B cell (primary cell): ENCODE measurements around the gene AMIGO1. TPM values are rescaled to one million over a fixed set of nuclear protein-coding genes. Genes with fewer than 3 reads are reported as not detected.

ENCODE experiments used
- ATAC-seq: fragments of 200-7000 bp; cut with Tn5 transposase; one replicate; pipeline ENCODE4 v1.10.0; 2021; ENCODE audit warnings: low read depth, mild to moderate bottlenecking, moderate number of reproducible peaks, moderate library complexity
- CTCF ChIA-PET: fragments of 350-600 bp; sonication (Branson Sonifier 250); formaldehyde crosslinking; loops from one replicate; lab custom pipeline; 2021; ENCODE audit warnings: antibody characterized with exemption, inconsistent platforms; lab: Charles Lee
- POLR2A ChIA-PET: fragments of 350-600 bp; sonication (Branson Sonifier 250); formaldehyde crosslinking; loops from one replicate; lab custom pipeline; 2021; ENCODE audit warnings: antibody characterized with exemption; lab: Charles Lee
- DNase-seq: peaks from one replicate; pipeline ENCODE4 v3.0.0; 2013
- H2AFZ ChIP-seq: 2 replicates; pipeline ENCODE4 v1.6.1; 2012; ENCODE audit warnings: mild to moderate bottlenecking, low read depth, low read length; ENCODE audit not compliant: insufficient read depth, poor library complexity, severe bottlenecking
- H3K27ac ChIP-seq, 2 donors: 1 replicate in 1 of 2; 2 replicates in 1 of 2; pipeline ENCODE4 v1.5.1; 2012 to 2013; ENCODE audit warnings: low read length in 2 of 2, mild to moderate bottlenecking in 2 of 2, moderate library complexity in 1 of 2
- H3K27me3 ChIP-seq, 4 experiments: fragments of 200-600 bp in 1 of 4; sonication (generic) in 1 of 4; replicated peaks in 1 of 4; 1 replicate in 2 of 4; 2 replicates in 2 of 4; pipeline versions ENCODE4 v1.6.1 to v1.7.0; 2013 to 2016; ENCODE audit warnings: low read length in 3 of 4, mild to moderate bottlenecking in 2 of 4, mixed read lengths in 1 of 4, moderate library complexity in 1 of 4; ENCODE audit not compliant: insufficient read depth in 4 of 4, control insufficient read depth in 3 of 4; ENCODE audit errors: control extremely low read depth in 1 of 4
- H3K36me3 ChIP-seq, 2 experiments: replicated peaks in 1 of 2; 1 replicate in 1 of 2; 2 replicates in 1 of 2; pipeline versions ENCODE4 v1.6.1 to v1.7.1; 2013; ENCODE audit warnings: low read length in 1 of 2; ENCODE audit not compliant: insufficient read depth in 2 of 2, control insufficient read depth in 1 of 2; ENCODE audit errors: control extremely low read depth in 1 of 2, extremely low read depth in 1 of 2
- H3K4me1 ChIP-seq, 2 donors: fragments of 200-600 bp in 1 of 2; sonication (generic) in 1 of 2; 1 replicate in 1 of 2; 2 replicates in 1 of 2; pipeline versions ENCODE4 v1.5.1 to v1.6.1; 2013 to 2017; ENCODE audit warnings: low read length in 2 of 2; ENCODE audit not compliant: control insufficient read depth in 2 of 2, insufficient read depth in 2 of 2
- H3K4me2 ChIP-seq: replicated peaks from 2 replicates; pipeline ENCODE3; 2012; ENCODE audit warnings: mild to moderate bottlenecking, low read depth, low read length; ENCODE audit not compliant: poor library complexity, severe bottlenecking
- H3K4me3 ChIP-seq, 5 experiments: fragments of 200-600 bp in 1 of 5; sonication (generic) in 1 of 5; 1 replicate in 3 of 5; 2 replicates in 2 of 5; pipeline versions ENCODE4 v1.5.1 to v1.7.0; 2011 to 2016; ENCODE audit warnings: low read length in 4 of 5, mild to moderate bottlenecking in 4 of 5, low read depth in 2 of 5, control low read depth in 1 of 5, moderate library complexity in 1 of 5; ENCODE audit not compliant: insufficient read depth in 1 of 5; ENCODE audit errors: control extremely low read depth in 1 of 5, extremely low read depth in 1 of 5
- H3K79me2 ChIP-seq: fragments of 200-600 bp; sonication (generic); one replicate; pipeline ENCODE4 v1.6.0; 2016; ENCODE audit warnings: low read length; ENCODE audit not compliant: control insufficient read depth, insufficient read depth
- H3K9ac ChIP-seq: fragments of 200-600 bp; sonication (generic); 2 replicates; pipeline ENCODE4 v1.6.1; 2017; ENCODE audit warnings: mild to moderate bottlenecking, low read length, moderate library complexity
- H3K9me3 ChIP-seq, 3 donors: one replicate each; pipeline versions ENCODE4 v1.6.1 to v1.7.1; 2013; ENCODE audit warnings: low read length in 2 of 3; ENCODE audit not compliant: control insufficient read depth in 2 of 3, insufficient read depth in 1 of 3; ENCODE audit errors: control extremely low read depth in 1 of 3
- H4K20me1 ChIP-seq: 2 replicates; pipeline ENCODE4 v1.6.0; 2012; ENCODE audit warnings: mild to moderate bottlenecking, low read length; ENCODE audit not compliant: insufficient read depth, control insufficient read depth, poor library complexity, severe bottlenecking
- H3K27ac Mint-ChIP-seq: one replicate; pipeline ENCODE4 v1.8.0; 2021; ENCODE audit warnings: mixed read lengths
- H3K27me3 Mint-ChIP-seq: one replicate; pipeline ENCODE4 v1.8.0; 2021; ENCODE audit warnings: mixed read lengths
- H3K4me1 Mint-ChIP-seq: one replicate; pipeline ENCODE4 v1.8.0; 2021; ENCODE audit warnings: mixed read lengths
- H3K4me3 Mint-ChIP-seq: one replicate; pipeline ENCODE4 v1.8.0; 2021; ENCODE audit warnings: mixed read lengths
- H3K9me3 Mint-ChIP-seq: one replicate; pipeline ENCODE4 v1.8.0; 2022; ENCODE audit warnings: mixed read lengths; ENCODE audit not compliant: insufficient read depth
- EZH2 ChIP-seq: IDR thresholded peaks from 2 replicates; pipeline ENCODE4 v1.6.1; 2012; ENCODE audit warnings: borderline replicate concordance, low read depth, mild to moderate bottlenecking, moderate library complexity, low read length; ENCODE audit not compliant: insufficient read depth, poor library complexity, severe bottlenecking
- WGBS: methylation state at CpG from one replicate; pipeline ENCODE4 v1.1.5; 2013; ENCODE audit warnings: missing lambda C conversion rate; ENCODE audit not compliant: insufficient coverage; 5-methylcytosine and 5-hydroxymethylcytosine counted together
- intact Hi-C: fragments of 100-400 bp; cut with micrococcal nuclease; formaldehyde crosslinking; loops from one replicate; pipeline ENCODE4 v1.10.0; 2022
- polyA plus RNA-seq: library from polyadenylated mRNA; depleted of rRNA; stranded (reverse); fragments of >200 nt; gene quantifications from 2 replicates; pipeline ENCODE4 v1.2.3, GENCODE V29; 2012
- total RNA-seq, 2 donors: library from RNA; stranded (reverse); fragments of 120-200 nt in 1 of 2; gene quantifications; 1 replicate in 1 of 2; 2 replicates in 1 of 2; pipeline versions ENCODE4 v1.2.3 to v1.2.4, GENCODE V29; 2013 to 2022
- TF ChIP-seq, protein P1 (sequence below): fragments of 200-600 bp; IDR thresholded peaks from one replicate; pipeline ENCODE4 v1.8.0; 2022; ENCODE audit warnings: antibody characterized with exemption, mild to moderate bottlenecking

The AMIGO1 gene
- total and polyA plus RNA-seq, 2 donors (not counting 1 experiment from before 2014, with no cell fraction given) = 0.19 to 2.4 TPM

DNA sequence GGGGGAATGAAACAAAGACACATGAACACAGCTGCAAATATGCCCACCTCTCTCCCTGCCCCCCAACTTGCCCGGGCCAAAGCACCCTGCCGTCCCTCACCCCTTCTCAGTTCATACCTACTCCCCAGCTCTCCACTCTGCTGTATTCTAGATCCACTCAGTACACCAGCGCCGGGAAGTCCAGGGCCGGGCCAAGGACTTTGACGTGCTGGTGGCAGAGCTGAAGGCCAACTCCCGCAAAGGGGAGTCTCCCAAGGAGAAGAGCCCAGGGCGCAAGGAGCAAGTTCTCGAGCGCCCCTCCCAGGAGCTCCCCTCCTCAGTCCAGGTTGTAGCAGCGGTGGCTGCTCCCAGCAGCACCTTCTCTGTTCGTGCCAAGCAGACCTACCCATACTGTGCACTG lies 20.8 kb downstream of the AMIGO1 start:
- DNase-seq = no peak
- Histone ChIP-seq H4K20me1 (no peaks in the 10 kb centered on the region), H2AFZ (no peak overlapping the region), H3K9me3 (no peaks in the 10 kb centered on the region), H3K36me3 (peaks cover 0 to 27% of the 10 kb centered on the region in 2 experiments), H3K4me3 (no peak overlapping the region), H3K4me2 (no peak overlapping the region), H3K27ac (no peak overlapping the region), H3K27me3 (no peaks in the 10 kb centered on the region), H3K4me1 (peaks cover 13 to 29% of the 10 kb centered on the region in 2 donors), H3K79me2 (peaks cover 31% of the 10 kb centered on the region), H3K9ac (no peak overlapping the region)
- intact Hi-C loops = loop anchor here (10.0 kb wide), 1 partner anchor 166 kb away; the partner anchor contains the start of gene GSTM4
- Mint-ChIP-seq H3K4me3 (no peak overlapping the region), H3K27me3 (no peaks in the 10 kb centered on the region), H3K9me3 (no peaks in the 10 kb centered on the region), H3K27ac (no peak overlapping the region), H3K4me1 (peaks cover 23% of the 10 kb centered on the region)
- ATAC-seq = no peak
- WGBS = 100% methylated on average over 8 of the region's 12 CpGs
- CTCF ChIA-PET = interaction anchor here (0.8 to 37.9 kb wide), 3 partner anchors 9 to 57 kb away, joined by 3 to 926 read pairs (median 3); partner anchors contain the start of gene GPR61
- TF ChIP-seq, protein P1, sequence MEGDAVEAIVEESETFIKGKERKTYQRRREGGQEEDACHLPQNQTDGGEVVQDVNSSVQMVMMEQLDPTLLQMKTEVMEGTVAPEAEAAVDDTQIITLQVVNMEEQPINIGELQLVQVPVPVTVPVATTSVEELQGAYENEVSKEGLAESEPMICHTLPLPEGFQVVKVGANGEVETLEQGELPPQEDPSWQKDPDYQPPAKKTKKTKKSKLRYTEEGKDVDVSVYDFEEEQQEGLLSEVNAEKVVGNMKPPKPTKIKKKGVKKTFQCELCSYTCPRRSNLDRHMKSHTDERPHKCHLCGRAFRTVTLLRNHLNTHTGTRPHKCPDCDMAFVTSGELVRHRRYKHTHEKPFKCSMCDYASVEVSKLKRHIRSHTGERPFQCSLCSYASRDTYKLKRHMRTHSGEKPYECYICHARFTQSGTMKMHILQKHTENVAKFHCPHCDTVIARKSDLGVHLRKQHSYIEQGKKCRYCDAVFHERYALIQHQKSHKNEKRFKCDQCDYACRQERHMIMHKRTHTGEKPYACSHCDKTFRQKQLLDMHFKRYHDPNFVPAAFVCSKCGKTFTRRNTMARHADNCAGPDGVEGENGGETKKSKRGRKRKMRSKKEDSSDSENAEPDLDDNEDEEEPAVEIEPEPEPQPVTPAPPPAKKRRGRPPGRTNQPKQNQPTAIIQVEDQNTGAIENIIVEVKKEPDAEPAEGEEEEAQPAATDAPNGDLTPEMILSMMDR = no peak
- TF ChIP-seq EZH2 = no peak
- POLR2A ChIA-PET = no interaction called here

DNA sequence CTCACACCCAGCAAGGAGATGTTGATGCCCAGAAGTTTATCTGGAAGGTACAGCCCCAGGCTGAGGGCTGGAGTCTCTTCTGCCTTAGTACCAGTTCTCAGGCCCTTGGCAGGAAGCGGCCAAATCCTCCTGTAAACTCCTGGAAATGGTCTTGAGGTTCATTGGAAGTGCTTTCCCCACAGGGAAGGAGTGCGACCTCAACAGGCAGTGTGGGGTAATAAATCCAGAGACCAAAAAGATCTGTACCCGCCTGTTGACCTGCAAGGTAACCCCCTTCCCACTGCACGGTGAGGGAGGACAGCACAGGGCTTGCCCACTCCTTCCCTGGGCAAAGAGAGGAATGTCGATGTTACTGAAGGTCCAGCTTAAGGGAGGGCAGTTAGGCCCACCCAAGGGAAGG lies 21.3 kb downstream of the AMIGO1 start:
- ChIA-PET CTCF (interaction anchor here (0.8 to 37.9 kb wide), 3 partner anchors 9 to 58 kb away, joined by 3 to 926 read pairs (median 3); partner anchors contain the start of gene GPR61), POLR2A (no interaction called here)
- 96% methylated on average over 4 of the region's 5 CpGs for WGBS
- no peak for ATAC-seq
- H3K9me3 ChIP-seq = no peaks in the 10 kb centered on the region
- no peak overlapping the region for H3K9ac ChIP-seq
- no peak overlapping the region for H2AFZ ChIP-seq
- H3K4me3 Mint-ChIP-seq = no peak overlapping the region
- intact Hi-C loops = loop anchor here (10.0 kb wide), 1 partner anchor 167 kb away; the partner anchor contains the start of gene GSTM4
- H3K27ac ChIP-seq = no peak overlapping the region
- no peaks in the 10 kb centered on the region for H3K27me3 ChIP-seq
- no peak for TF ChIP-seq EZH2
- TF ChIP-seq, protein P1 = no peak
- H3K4me1 ChIP-seq = peaks cover 9 to 27% of the 10 kb centered on the region in 2 donors
- peaks cover 0 to 27% of the 10 kb centered on the region in 2 experiments for H3K36me3 ChIP-seq
- H3K27me3 Mint-ChIP-seq = no peaks in the 10 kb centered on the region
- no peaks in the 10 kb centered on the region for H4K20me1 ChIP-seq
- H3K79me2 ChIP-seq = peaks cover 27% of the 10 kb centered on the region
- H3K4me1 Mint-ChIP-seq = peaks cover 24% of the 10 kb centered on the region
- H3K27ac Mint-ChIP-seq = no peak overlapping the region
- no peak overlapping the region for H3K4me3 ChIP-seq
- H3K4me2 ChIP-seq = no peak overlapping the region
- no peak for DNase-seq
- H3K9me3 Mint-ChIP-seq = no peaks in the 10 kb centered on the region
